NCI-H2196 (cell line): ENCODE results near the gene SLC25A23.
A peak's percentile ranks its signal among the peaks of the same experiment; 100 is the strongest.

ENCODE experiments used
- DNase-seq: peaks from one replicate; lab custom pipeline; 2025; ENCODE audit not compliant: unreplicated experiment; lab: John Stamatoyannopoulos, UW

Gene SLC25A23

GRCh38 chr19:6481541-6482342, 22.1 kb upstream of the SLC25A23 start, which contains the start of gene DENND1C:
TSS of gene DENND1C (minus strand) at chr19:6481787. CDS start at chr19:6481695, 92 bp downstream.
- DNase-seq: peak; percentile 5

- no peak for DNase-seq
These were observed 21.3 kb upstream of the SLC25A23 start for GRCh38 chr19:6480848-6481415.

GRCh38 chr19:6479836-6480398, 20.3 kb upstream of the SLC25A23 start:
- DNase-seq: no peak

- no peak for DNase-seq
These were observed 19.2 kb upstream of the SLC25A23 start for GRCh38 chr19:6478815-6479214.

GRCh38 chr19:6476896-6477431, 17.4 kb upstream of the SLC25A23 start:
- no peak for DNase-seq

GRCh38 chr19:6476155-6476895, 16.7 kb upstream of the SLC25A23 start:
- peak; percentile 99 for DNase-seq

- peak; percentile 50 for DNase-seq
These were observed 15.9 kb upstream of the SLC25A23 start for GRCh38 chr19:6475321-6476108.

GRCh38 chr19:6473647-6474046, 14.1 kb upstream of the SLC25A23 start:
- no peak for DNase-seq

- no peak for DNase-seq
These were observed 13.1 kb upstream of the SLC25A23 start for GRCh38 chr19:6472713-6473112.

GRCh38 chr19:6471076-6471475, 11.5 kb upstream of the SLC25A23 start:
- DNase-seq: no peak

- DNase-seq: no peak
These were observed 10.6 kb upstream of the SLC25A23 start for GRCh38 chr19:6470173-6470572.

- DNase-seq: no peak
These were observed 7.8 kb upstream of the SLC25A23 start for GRCh38 chr19:6467384-6467783.

GRCh38 chr19:6466526-6467248, 7.1 kb upstream of the SLC25A23 start:
- DNase-seq: no peak

- no peak for DNase-seq
These were observed 6.1 kb upstream of the SLC25A23 start for GRCh38 chr19:6465663-6466062.

- DNase-seq: no peak
These were observed 5.4 kb upstream of the SLC25A23 start for GRCh38 chr19:6465006-6465405.

GRCh38 chr19:6464070-6464873, 4.7 kb upstream of the SLC25A23 start, which contains the start of gene CRB3:
TSS of gene CRB3 (plus strand) at chr19:6464271. CDS start at chr19:6464702, 431 bp downstream.
- peak; percentile 88 for DNase-seq

- peak; percentile 98 for DNase-seq
These were observed 700 bp upstream of the SLC25A23 start for GRCh38 chr19:6460099-6460884.

GRCh38 chr19:6458695-6459261, 814 bp downstream of the SLC25A23 start:
- no peak for DNase-seq
